VCaP (cell line): ENCODE data around the gene CACHD1.

Source experiments
- H3K27ac ChIP-seq: fragments of 450-650 bp; 2 replicates; pipeline ENCODE4 v1.5.1; 2017
- CTCF ChIP-seq: fragments of 450-650 bp; conservative IDR thresholded peaks from 2 replicates; pipeline ENCODE4 v1.5.1; 2017; ENCODE audit warnings: mild to moderate bottlenecking, moderate library complexity

Gene CACHD1

GRCh38 chr1:64496606-64497005 lies 26.7 kb downstream of the CACHD1 start:
- H3K27ac ChIP-seq, result no peak overlapping the region
- TF ChIP-seq CTCF, result no peak

DNA sequence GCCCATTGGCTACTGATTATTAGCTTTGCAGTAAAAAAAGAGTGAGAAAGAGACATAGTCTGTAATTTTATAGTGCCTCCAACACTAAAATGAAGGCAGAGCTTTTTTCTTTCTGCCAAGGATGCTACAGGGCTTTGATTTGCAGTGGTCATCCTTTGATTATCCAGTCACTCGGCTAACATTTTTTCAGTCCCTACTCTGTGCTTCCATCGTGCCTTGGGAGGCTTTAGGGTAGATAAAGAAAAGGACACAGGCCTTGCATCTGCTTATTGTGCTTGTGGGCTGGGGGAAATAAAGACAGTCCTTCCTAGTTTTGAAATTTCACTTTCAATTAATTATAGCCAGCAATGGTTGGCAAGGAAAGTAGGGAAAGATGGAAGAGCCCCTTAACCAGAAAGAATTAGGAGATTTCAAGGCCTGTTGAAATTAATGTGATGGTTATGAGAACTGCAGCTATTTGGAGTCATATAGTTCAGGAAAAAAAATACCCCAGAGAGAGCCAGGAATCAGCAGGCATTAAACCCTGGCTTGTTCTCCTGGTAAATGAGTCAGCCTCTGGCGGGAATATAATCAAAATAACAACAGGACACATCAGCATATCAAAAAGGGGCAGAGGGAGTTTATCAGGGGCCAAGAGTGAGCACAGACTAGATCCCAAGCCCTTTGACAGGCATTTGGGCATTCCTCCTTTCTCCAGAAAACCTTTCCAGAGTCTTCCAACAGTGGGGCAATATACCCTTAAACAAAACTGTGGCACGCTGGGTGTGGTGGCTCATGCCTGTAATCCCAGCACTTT lies 27.4 kb downstream of the CACHD1 start:
- H3K27ac ChIP-seq, result no peak overlapping the region
- no peak for TF ChIP-seq CTCF

DNA sequence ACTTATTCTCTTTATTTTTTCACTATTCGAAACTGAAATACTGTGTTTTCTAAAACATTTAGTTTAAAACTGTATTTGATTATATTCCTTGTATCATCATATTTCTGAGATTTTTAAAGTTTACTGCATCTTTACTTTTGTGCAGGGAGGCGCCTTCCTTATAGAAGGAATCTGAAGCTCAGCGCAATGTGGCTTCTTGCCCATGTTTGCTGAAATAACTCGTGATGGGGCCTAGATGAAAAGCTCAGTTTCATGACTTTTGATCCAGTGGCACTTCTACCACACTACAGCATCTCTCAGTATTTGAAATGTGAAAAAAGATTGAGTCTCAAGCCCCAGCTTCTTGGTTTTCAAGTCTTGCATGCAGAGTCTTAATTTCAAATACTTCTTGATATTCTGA lies 28.4 kb downstream of the CACHD1 start:
- no peak overlapping the region for H3K27ac ChIP-seq

DNA sequence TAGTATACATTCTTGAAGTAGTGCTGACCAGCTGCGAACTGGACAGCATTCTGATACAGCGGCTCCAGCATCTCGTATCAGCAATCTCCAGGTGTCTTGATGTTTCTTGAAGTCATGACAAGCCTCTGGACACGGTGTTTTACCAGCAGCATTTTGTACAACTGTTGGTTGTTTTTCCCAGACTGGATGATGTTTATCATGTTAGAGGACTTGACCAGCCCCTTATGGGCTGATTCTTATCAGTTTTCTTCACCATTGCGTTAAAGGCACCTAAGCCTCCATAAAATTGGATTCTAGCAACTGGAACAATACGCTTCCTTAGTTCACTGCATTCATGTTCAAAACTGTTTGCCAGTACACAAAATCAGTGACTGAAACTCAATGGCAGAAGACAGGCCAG lies 29.1 kb downstream of the CACHD1 start:
- no peak overlapping the region for H3K27ac ChIP-seq
- TF ChIP-seq CTCF, result no peak

More for the DNA sequence above, 28.4 kb downstream of the CACHD1 start:
- TF ChIP-seq CTCF, result no peak

DNA sequence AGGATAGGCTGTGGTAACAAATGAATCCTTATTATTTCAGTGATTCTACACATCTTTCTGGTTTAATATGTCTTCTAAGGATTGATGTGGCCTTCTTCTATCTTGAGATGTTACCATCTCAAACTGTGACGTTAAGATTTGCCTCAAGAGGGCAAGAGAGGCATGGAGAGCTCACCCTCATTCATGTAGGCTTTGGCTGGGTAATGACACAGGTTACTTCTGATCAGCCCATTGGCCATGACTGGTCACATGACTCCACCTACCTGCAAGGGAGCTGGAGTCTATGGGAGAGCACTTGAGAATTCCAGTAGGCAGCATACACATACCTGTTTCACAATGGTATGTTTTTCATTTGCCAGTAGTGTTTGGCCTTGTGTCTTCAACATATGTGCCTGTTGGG lies 30.0 kb downstream of the CACHD1 start:
- no peak overlapping the region for H3K27ac ChIP-seq
- no peak for TF ChIP-seq CTCF

GRCh38 chr1:64502083-64502482 lies 32.2 kb downstream of the CACHD1 start:
- H3K27ac ChIP-seq, result no peak overlapping the region
- no peak for TF ChIP-seq CTCF

DNA sequence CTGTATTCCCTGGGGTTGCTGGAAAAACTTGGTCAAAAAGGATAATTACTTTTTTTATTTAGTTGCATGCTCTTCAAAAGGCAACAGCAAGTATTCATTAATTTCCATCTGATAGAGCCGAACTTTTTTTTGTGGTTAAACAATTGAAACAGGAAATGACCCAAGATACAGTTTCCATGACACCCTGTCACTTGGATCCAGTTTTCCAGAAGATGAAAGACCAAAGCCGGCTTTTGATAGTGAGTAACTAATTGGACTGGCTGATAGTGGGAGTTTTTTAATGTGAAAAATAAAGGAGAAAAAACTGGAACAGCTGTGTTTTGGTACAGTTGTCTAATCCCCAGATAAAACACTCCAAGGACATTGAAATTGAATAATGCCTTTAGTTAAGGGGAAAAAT lies 33.0 kb downstream of the CACHD1 start:
- H3K27ac ChIP-seq, result no peak overlapping the region
- no peak for TF ChIP-seq CTCF
